Measurements from ENCODE around the gene CTSG.
"Not testable (repeated sequence)": the region's sequence is repeated elsewhere in the genome, so short reads cannot be mapped to it uniquely, and the experiment has no call there.

CTSG gene

GRCh38 chr14:24595073-24595808 lies 19.2 kb upstream of the CTSG start:
- Histone ChIP-seq H3K4me3 (ENCODE audit: low read depth, low read length) (no peak overlapping the region), H3K27ac (ENCODE audit: low read depth, low read length) (no peak overlapping the region), H3K36me3 (ENCODE audit: insufficient read depth, low read length) (no peaks in the 10 kb centered on the region), H3K4me1 (ENCODE audit: control insufficient read depth, insufficient read depth, low read length, unreplicated experiment) (no peaks in the 10 kb centered on the region), H3K27me3 (ENCODE audit: insufficient read depth, low read length) (no peaks in the 10 kb centered on the region), H3K79me2 (ENCODE audit: control insufficient read depth, insufficient read depth, low read length, unreplicated experiment) (no peaks in the 10 kb centered on the region), H2AFZ (ENCODE audit: low read length, unreplicated experiment) (no peak overlapping the region)

GRCh38 chr14:24591004-24591403 lies 15.0 kb upstream of the CTSG start:
- H3K4me1 ChIP-seq (ENCODE audit: control insufficient read depth, insufficient read depth, low read length, unreplicated experiment); H3K27me3 ChIP-seq (ENCODE audit: insufficient read depth, low read length); H3K36me3 ChIP-seq (ENCODE audit: insufficient read depth, low read length); H3K79me2 ChIP-seq (ENCODE audit: control insufficient read depth, insufficient read depth, low read length, unreplicated experiment); H2AFZ ChIP-seq (ENCODE audit: low read length, unreplicated experiment); H3K4me3 ChIP-seq (ENCODE audit: low read depth, low read length); H3K27ac ChIP-seq (ENCODE audit: low read depth, low read length): not testable (repeated sequence)

- H3K4me1 ChIP-seq (ENCODE audit: control insufficient read depth, insufficient read depth, low read length, unreplicated experiment); H3K27ac ChIP-seq (ENCODE audit: low read depth, low read length); H3K4me3 ChIP-seq (ENCODE audit: low read depth, low read length); H3K27me3 ChIP-seq (ENCODE audit: insufficient read depth, low read length); H2AFZ ChIP-seq (ENCODE audit: low read length, unreplicated experiment); H3K79me2 ChIP-seq (ENCODE audit: control insufficient read depth, insufficient read depth, low read length, unreplicated experiment); H3K36me3 ChIP-seq (ENCODE audit: insufficient read depth, low read length): not testable (repeated sequence)
These were observed 8.4 kb upstream of the CTSG start for GRCh38 chr14:24584402-24584801.

GRCh38 chr14:24578558-24578957 lies 2.5 kb upstream of the CTSG start:
- Histone ChIP-seq H3K4me3 (ENCODE audit: low read depth, low read length) (no peak overlapping the region), H3K27me3 (ENCODE audit: insufficient read depth, low read length) (no peaks in the 10 kb centered on the region), H3K36me3 (ENCODE audit: insufficient read depth, low read length) (no peaks in the 10 kb centered on the region), H3K79me2 (ENCODE audit: control insufficient read depth, insufficient read depth, low read length, unreplicated experiment) (no peaks in the 10 kb centered on the region), H3K4me1 (ENCODE audit: control insufficient read depth, insufficient read depth, low read length, unreplicated experiment) (no peaks in the 10 kb centered on the region), H2AFZ (ENCODE audit: low read length, unreplicated experiment) (no peak overlapping the region), H3K27ac (ENCODE audit: low read depth, low read length) (no peak overlapping the region)

- Histone ChIP-seq H3K27me3 (ENCODE audit: insufficient read depth, low read length) (no peaks in the 10 kb centered on the region), H3K79me2 (ENCODE audit: control insufficient read depth, insufficient read depth, low read length, unreplicated experiment) (no peaks in the 10 kb centered on the region), H3K4me3 (ENCODE audit: low read depth, low read length) (no peak overlapping the region), H3K36me3 (ENCODE audit: insufficient read depth, low read length) (no peaks in the 10 kb centered on the region), H2AFZ (ENCODE audit: low read length, unreplicated experiment) (no peak overlapping the region), H3K27ac (ENCODE audit: low read depth, low read length) (no peak overlapping the region), H3K4me1 (ENCODE audit: control insufficient read depth, insufficient read depth, low read length, unreplicated experiment) (no peaks in the 10 kb centered on the region)
These were observed 721 bp upstream of the CTSG start for GRCh38 chr14:24576771-24577170.

GRCh38 chr14:24574206-24574774 lies 1.8 kb downstream of the CTSG start:
- no peak overlapping the region for H3K27ac ChIP-seq (ENCODE audit: low read depth, low read length)
- no peaks in the 10 kb centered on the region for H3K79me2 ChIP-seq (ENCODE audit: control insufficient read depth, insufficient read depth, low read length, unreplicated experiment)
- H3K27me3 ChIP-seq (ENCODE audit: insufficient read depth, low read length), result no peaks in the 10 kb centered on the region
- no peak overlapping the region for H3K4me3 ChIP-seq (ENCODE audit: low read depth, low read length)
- H3K4me1 ChIP-seq (ENCODE audit: control insufficient read depth, insufficient read depth, low read length, unreplicated experiment), result no peaks in the 10 kb centered on the region
- H2AFZ ChIP-seq (ENCODE audit: low read length, unreplicated experiment), result no peak overlapping the region
- H3K36me3 ChIP-seq (ENCODE audit: insufficient read depth, low read length), result no peaks in the 10 kb centered on the region

GRCh38 chr14:24566318-24566717 lies 9.7 kb downstream of the CTSG start:
- no peaks in the 10 kb centered on the region for H3K4me1 ChIP-seq (ENCODE audit: control insufficient read depth, insufficient read depth, low read length, unreplicated experiment)
- H3K27me3 ChIP-seq (ENCODE audit: insufficient read depth, low read length), result no peaks in the 10 kb centered on the region
- no peak overlapping the region for H2AFZ ChIP-seq (ENCODE audit: low read length, unreplicated experiment)
- no peak overlapping the region for H3K4me3 ChIP-seq (ENCODE audit: low read depth, low read length)
- no peak overlapping the region for H3K27ac ChIP-seq (ENCODE audit: low read depth, low read length)
- no peaks in the 10 kb centered on the region for H3K36me3 ChIP-seq (ENCODE audit: insufficient read depth, low read length)
- no peaks in the 10 kb centered on the region for H3K79me2 ChIP-seq (ENCODE audit: control insufficient read depth, insufficient read depth, low read length, unreplicated experiment)

GRCh38 chr14:24565766-24566165 lies 10.3 kb downstream of the CTSG start:
- Histone ChIP-seq H3K27me3 (ENCODE audit: insufficient read depth, low read length) (no peaks in the 10 kb centered on the region), H3K4me1 (ENCODE audit: control insufficient read depth, insufficient read depth, low read length, unreplicated experiment) (no peaks in the 10 kb centered on the region), H3K79me2 (ENCODE audit: control insufficient read depth, insufficient read depth, low read length, unreplicated experiment) (no peaks in the 10 kb centered on the region), H3K27ac (ENCODE audit: low read depth, low read length) (no peak overlapping the region), H2AFZ (ENCODE audit: low read length, unreplicated experiment) (no peak overlapping the region), H3K4me3 (ENCODE audit: low read depth, low read length) (no peak overlapping the region), H3K36me3 (ENCODE audit: insufficient read depth, low read length) (no peaks in the 10 kb centered on the region)

- H3K4me1 ChIP-seq (ENCODE audit: control insufficient read depth, insufficient read depth, low read length, unreplicated experiment), result no peaks in the 10 kb centered on the region
- no peak overlapping the region for H3K27ac ChIP-seq (ENCODE audit: low read depth, low read length)
- H2AFZ ChIP-seq (ENCODE audit: low read length, unreplicated experiment), result no peak overlapping the region
- no peaks in the 10 kb centered on the region for H3K79me2 ChIP-seq (ENCODE audit: control insufficient read depth, insufficient read depth, low read length, unreplicated experiment)
- no peak overlapping the region for H3K4me3 ChIP-seq (ENCODE audit: low read depth, low read length)
- no peaks in the 10 kb centered on the region for H3K36me3 ChIP-seq (ENCODE audit: insufficient read depth, low read length)
- no peaks in the 10 kb centered on the region for H3K27me3 ChIP-seq (ENCODE audit: insufficient read depth, low read length)
These were observed 12.5 kb downstream of the CTSG start for GRCh38 chr14:24563505-24563904.

- Histone ChIP-seq H3K4me1 (ENCODE audit: control insufficient read depth, insufficient read depth, low read length, unreplicated experiment) (peaks cover 7% of the 10 kb centered on the region), H2AFZ (ENCODE audit: low read length, unreplicated experiment) (no peak overlapping the region), H3K4me3 (ENCODE audit: low read depth, low read length) (no peak overlapping the region), H3K79me2 (ENCODE audit: control insufficient read depth, insufficient read depth, low read length, unreplicated experiment) (no peaks in the 10 kb centered on the region), H3K27me3 (ENCODE audit: insufficient read depth, low read length) (no peaks in the 10 kb centered on the region), H3K36me3 (ENCODE audit: insufficient read depth, low read length) (no peaks in the 10 kb centered on the region), H3K27ac (ENCODE audit: low read depth, low read length) (no peak overlapping the region)
These were observed 19.3 kb downstream of the CTSG start for GRCh38 chr14:24556756-24557155.

GRCh38 chr14:24549064-24549463 lies 27.0 kb downstream of the CTSG start:
- not testable (repeated sequence) for H3K79me2 ChIP-seq (ENCODE audit: control insufficient read depth, insufficient read depth, low read length, unreplicated experiment); H3K27me3 ChIP-seq (ENCODE audit: insufficient read depth, low read length); H3K4me3 ChIP-seq (ENCODE audit: low read depth, low read length); H3K36me3 ChIP-seq (ENCODE audit: insufficient read depth, low read length); H2AFZ ChIP-seq (ENCODE audit: low read length, unreplicated experiment); H3K27ac ChIP-seq (ENCODE audit: low read depth, low read length); H3K4me1 ChIP-seq (ENCODE audit: control insufficient read depth, insufficient read depth, low read length, unreplicated experiment)

Data from ACC112 (cell line).